Uterus (tissue), 4 donors: Measurements from ENCODE around the gene SEC24D. TPM values are rescaled to one million over a fixed set of nuclear protein-coding genes. Genes with fewer than 3 reads are reported as not detected.

Experiments used
- DNase-seq, 2 donors: peaks; one replicate each; pipeline ENCODE4 v3.0.0-alpha.2; 2019 to 2020
- H3K27ac ChIP-seq, 2 donors: fragments of 200-600 bp; sonication (generic); 1 replicate in 1 of 2; 2 replicates in 1 of 2; pipeline ENCODE4 v1.5.1; 2016 to 2018
- H3K27me3 ChIP-seq, 2 donors: fragments of 200-600 bp; sonication (generic); one replicate each; pipeline ENCODE4 v1.5.1; 2018 to 2019; ENCODE audit warnings: control low read depth in 1 of 2
- H3K36me3 ChIP-seq, 2 donors: fragments of 200-600 bp; sonication (generic); one replicate each; pipeline ENCODE4 v1.5.1; 2019; ENCODE audit warnings: control low read depth in 1 of 2
- H3K4me1 ChIP-seq, 2 donors: fragments of 200-600 bp; sonication (generic); one replicate each; pipeline ENCODE4 v1.5.1; 2018 to 2019; ENCODE audit warnings: control low read depth in 1 of 2
- H3K4me3 ChIP-seq, 2 donors: fragments of 200-600 bp; sonication (generic); 1 replicate in 1 of 2; 2 replicates in 1 of 2; pipeline ENCODE4 v1.5.1; 2018 to 2019; ENCODE audit warnings: mild to moderate bottlenecking in 1 of 2
- H3K9me3 ChIP-seq, 2 donors: fragments of 200-600 bp; sonication (generic); one replicate each; pipeline ENCODE4 v1.5.1; 2019; ENCODE audit warnings: control low read depth in 1 of 2
- POLR2A ChIP-seq, 2 donors: fragments of 450-650 bp; IDR thresholded peaks; one replicate each; pipeline ENCODE4 v1.6.1; 2016; ENCODE audit warnings: antibody characterized with exemption in 2 of 2, mild to moderate bottlenecking in 1 of 2, moderate library complexity in 1 of 2
- intact Hi-C: fragments of 100-400 bp; cut with DNase I; formaldehyde crosslinking; loops from one replicate; pipeline ENCODE4 v1.15.1; 2023; ENCODE audit warnings: low total_unique reads
- total RNA-seq, 4 donors: library from RNA; depleted of rRNA in 3 of 4; stranded (reverse); fragments of >200 nt in 3 of 4; gene quantifications; one replicate each; pipeline versions ENCODE4 v1.1.0 to v1.2.4, GENCODE V29; 2014 to 2023
- TF ChIP-seq, protein P1 (sequence below), 4 experiments: fragments of 200-600 bp in 2 of 4; fragments of 450-650 bp in 2 of 4; sonication (generic) in 2 of 4; IDR thresholded peaks; one replicate each; pipeline ENCODE4 v1.5.1; 2016 to 2019; ENCODE audit warnings: antibody characterized with exemption in 4 of 4, mild to moderate bottlenecking in 2 of 4, moderate library complexity in 1 of 4
- donor health status: DM: yes; HTN: yes; CAD: no.

Gene SEC24D, protein sequence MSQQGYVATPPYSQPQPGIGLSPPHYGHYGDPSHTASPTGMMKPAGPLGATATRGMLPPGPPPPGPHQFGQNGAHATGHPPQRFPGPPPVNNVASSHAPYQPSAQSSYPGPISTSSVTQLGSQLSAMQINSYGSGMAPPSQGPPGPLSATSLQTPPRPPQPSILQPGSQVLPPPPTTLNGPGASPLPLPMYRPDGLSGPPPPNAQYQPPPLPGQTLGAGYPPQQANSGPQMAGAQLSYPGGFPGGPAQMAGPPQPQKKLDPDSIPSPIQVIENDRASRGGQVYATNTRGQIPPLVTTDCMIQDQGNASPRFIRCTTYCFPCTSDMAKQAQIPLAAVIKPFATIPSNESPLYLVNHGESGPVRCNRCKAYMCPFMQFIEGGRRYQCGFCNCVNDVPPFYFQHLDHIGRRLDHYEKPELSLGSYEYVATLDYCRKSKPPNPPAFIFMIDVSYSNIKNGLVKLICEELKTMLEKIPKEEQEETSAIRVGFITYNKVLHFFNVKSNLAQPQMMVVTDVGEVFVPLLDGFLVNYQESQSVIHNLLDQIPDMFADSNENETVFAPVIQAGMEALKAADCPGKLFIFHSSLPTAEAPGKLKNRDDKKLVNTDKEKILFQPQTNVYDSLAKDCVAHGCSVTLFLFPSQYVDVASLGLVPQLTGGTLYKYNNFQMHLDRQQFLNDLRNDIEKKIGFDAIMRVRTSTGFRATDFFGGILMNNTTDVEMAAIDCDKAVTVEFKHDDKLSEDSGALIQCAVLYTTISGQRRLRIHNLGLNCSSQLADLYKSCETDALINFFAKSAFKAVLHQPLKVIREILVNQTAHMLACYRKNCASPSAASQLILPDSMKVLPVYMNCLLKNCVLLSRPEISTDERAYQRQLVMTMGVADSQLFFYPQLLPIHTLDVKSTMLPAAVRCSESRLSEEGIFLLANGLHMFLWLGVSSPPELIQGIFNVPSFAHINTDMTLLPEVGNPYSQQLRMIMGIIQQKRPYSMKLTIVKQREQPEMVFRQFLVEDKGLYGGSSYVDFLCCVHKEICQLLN
- total RNA-seq = 100 to 1,000 TPM in 1 of 4 donors, 10 to 100 TPM in 3; 26.1 to 107 (median 61.0) TPM

DNA sequence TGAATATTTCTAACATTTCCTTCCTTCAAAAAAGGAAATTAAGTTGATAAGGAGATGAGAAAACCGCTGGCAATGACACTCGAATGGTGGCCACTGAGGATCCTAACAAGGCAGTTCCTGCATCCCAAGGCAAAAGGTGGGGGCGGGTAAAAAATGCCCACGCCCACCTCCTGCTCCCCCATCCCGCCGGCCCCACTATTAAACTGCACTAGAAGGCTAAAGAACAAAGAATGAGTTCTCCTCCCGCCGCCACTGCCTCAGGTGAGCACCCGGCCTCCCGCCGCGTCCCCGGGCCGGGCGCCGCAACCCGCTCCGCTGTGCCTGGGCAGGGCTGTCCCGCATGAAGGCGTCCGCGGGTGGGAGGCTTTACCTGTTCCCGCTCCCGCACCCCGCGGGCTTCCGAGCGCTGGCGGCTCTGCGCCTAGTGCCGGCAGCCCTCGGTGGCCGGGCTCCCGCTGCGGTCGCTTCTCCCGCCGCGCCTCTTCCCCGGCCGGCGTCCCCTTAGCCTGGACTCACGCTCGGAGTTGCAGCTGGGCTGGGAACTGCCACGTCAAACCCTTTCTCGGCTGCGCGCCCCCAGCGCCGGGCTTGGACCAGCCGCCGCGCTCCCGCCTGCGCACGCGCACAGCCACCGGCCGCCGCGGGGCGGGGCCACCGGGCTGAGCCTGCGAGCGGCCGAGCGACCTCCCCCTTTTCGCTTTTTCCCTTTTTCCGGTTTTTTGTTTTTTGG lies at the start of gene SEC24D:
SEC24D (minus strand) TSS at position 556 of the 730 bp plus-strand sequence. CDS start 2,430 bp downstream, outside the sequence.
- intact Hi-C loops = no loop called here
- TF ChIP-seq, protein P1, sequence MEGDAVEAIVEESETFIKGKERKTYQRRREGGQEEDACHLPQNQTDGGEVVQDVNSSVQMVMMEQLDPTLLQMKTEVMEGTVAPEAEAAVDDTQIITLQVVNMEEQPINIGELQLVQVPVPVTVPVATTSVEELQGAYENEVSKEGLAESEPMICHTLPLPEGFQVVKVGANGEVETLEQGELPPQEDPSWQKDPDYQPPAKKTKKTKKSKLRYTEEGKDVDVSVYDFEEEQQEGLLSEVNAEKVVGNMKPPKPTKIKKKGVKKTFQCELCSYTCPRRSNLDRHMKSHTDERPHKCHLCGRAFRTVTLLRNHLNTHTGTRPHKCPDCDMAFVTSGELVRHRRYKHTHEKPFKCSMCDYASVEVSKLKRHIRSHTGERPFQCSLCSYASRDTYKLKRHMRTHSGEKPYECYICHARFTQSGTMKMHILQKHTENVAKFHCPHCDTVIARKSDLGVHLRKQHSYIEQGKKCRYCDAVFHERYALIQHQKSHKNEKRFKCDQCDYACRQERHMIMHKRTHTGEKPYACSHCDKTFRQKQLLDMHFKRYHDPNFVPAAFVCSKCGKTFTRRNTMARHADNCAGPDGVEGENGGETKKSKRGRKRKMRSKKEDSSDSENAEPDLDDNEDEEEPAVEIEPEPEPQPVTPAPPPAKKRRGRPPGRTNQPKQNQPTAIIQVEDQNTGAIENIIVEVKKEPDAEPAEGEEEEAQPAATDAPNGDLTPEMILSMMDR (IDR thresholded peaks at IDR 0.05) = peak in 1 of 4 experiments; percentile 8
- peak; percentile 89 to 96 for TF ChIP-seq POLR2A (IDR thresholded peaks at IDR 0.05)

DNA sequence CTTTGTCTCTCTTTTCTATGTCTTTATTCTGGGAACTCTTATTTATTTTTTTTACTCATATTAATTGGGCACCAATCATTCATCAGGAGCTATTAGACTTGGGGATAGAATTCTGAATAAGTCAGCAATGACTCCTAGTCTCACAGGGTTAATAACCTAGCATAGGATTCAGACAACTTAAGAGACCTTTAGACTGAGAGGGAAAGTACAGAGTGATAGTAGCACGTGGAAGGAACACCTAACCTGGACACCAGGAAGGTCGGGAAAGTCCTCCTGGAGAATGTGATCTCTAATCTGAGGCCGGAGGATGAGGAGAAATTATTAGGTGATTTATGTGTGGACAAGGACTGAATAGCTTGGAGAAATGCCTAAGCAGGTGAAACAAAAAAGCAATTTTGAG lies 48.8 kb upstream of the SEC24D start:
- TF ChIP-seq POLR2A (IDR thresholded peaks at IDR 0.05) = no peak
- TF ChIP-seq, protein P1 (IDR thresholded peaks at IDR 0.05) = no peak
- no peak for DNase-seq

More for the DNA sequence above, at the start of gene SEC24D:
- Histone ChIP-seq H3K27ac (peak within 1 kb of the TSS; percentile 96 to 99), H3K4me1 (peaks cover 0 to 4% of the 10 kb centered on the region in 2 donors), H3K27me3 (no peaks in the 10 kb centered on the region), H3K4me3 (peak within 1 kb of the TSS; percentile 66 to 98), H3K36me3 (no peaks in the 10 kb centered on the region), H3K9me3 (no peaks in the 10 kb centered on the region)
- peak; percentile 86 to 92 for DNase-seq

DNA sequence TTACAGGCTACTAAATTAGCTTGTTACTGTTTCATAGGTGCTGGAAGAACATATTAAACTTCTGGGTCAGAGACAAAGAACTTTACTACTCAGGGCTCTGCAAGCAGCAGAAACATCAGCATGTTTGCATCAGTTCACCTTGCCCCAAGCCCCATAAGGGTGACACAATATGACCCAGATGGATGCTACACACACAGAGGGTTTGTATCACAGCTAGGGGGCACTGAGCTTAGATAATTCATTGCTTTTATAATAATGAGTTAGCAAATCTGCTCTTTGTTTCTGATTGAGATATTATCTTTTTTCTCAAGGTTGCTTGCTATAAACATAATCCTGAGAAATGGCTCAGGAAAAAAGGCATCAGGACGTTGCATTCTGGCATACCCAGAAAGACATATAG lies 47.9 kb upstream of the SEC24D start:
- Histone ChIP-seq H3K4me3 (no peak overlapping the region), H3K27me3 (no peaks in the 10 kb centered on the region), H3K36me3 (no peaks in the 10 kb centered on the region), H3K4me1 (no peaks in the 10 kb centered on the region), H3K27ac (no peak overlapping the region), H3K9me3 (no peaks in the 10 kb centered on the region)
- TF ChIP-seq, protein P1 (IDR thresholded peaks at IDR 0.05) = peak in 1 of 4 experiments; percentile 8
- no peak for TF ChIP-seq POLR2A (IDR thresholded peaks at IDR 0.05)
- intact Hi-C loops = loop anchor here (10.0 kb wide), 1 partner anchor 119 kb away; no protein-coding TSS in a partner anchor
- DNase-seq = no peak

More for the DNA sequence above, 48.8 kb upstream of the SEC24D start:
- Histone ChIP-seq H3K9me3 (no peaks in the 10 kb centered on the region), H3K4me1 (no peaks in the 10 kb centered on the region), H3K27me3 (no peaks in the 10 kb centered on the region), H3K27ac (no peak overlapping the region), H3K36me3 (no peaks in the 10 kb centered on the region), H3K4me3 (no peak overlapping the region)
- intact Hi-C loops = loop anchor here (5.0 to 10.0 kb wide), 2 partner anchors 83 to 120 kb away; no protein-coding TSS in a partner anchor

DNA sequence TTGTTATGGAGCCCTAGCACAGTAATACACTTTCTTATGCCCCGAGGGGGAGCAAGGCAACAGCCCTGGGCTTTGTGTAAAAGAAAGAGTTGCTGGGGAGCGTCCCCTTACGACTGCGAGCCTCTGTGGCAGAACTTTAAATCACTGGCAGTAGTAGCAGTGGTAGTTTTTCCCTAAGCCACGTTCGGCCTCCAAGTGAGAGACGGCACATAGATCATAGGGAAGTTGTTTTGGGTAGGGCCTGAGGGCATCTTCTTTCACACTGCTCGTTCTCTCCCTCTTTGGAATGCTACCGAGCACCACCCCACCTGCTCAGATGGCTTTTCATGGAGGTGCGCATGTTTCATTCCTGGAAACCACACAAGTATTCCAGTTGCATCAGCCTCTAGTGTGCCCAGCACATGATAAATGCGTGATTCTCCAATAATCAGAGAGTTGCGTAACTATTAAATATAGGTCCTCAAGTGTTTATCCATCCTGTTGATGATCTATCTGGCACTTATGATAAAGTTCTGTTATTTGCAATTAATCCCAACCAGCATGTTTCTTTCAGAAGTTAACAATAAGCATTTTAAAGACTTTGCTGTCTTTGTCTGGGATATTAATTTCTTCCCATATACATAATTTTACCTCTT lies 45.7 kb upstream of the SEC24D start:
- intact Hi-C loops = loop anchor here (10.0 kb wide), 1 partner anchor 117 kb away; no protein-coding TSS in a partner anchor
- H3K4me1 ChIP-seq = no peaks in the 10 kb centered on the region

More for the DNA sequence above, 45.7 kb upstream of the SEC24D start:
- Histone ChIP-seq H3K27ac (no peak overlapping the region), H3K9me3 (no peaks in the 10 kb centered on the region), H3K4me3 (no peak overlapping the region), H3K27me3 (no peaks in the 10 kb centered on the region), H3K36me3 (no peaks in the 10 kb centered on the region)
- DNase-seq = no peak
- no peak for TF ChIP-seq POLR2A (IDR thresholded peaks at IDR 0.05)
